Head of caudate nucleus (tissue), 42 donors: ENCODE measurements around the gene SCART1.
"Not testable (repeated sequence)": the region's sequence is repeated elsewhere in the genome, so short reads cannot be mapped to it uniquely, and the experiment has no call there.

Experiments used
- DNase-seq, 42 donors: peaks; one replicate each; pipeline versions ENCODE4 v3.0.0 to v3.0.0-alpha.2; 2020 to 2021; ENCODE audit warnings: mixed read lengths in 7 of 42
- intact Hi-C: fragments of 100-400 bp; cut with DNase I; formaldehyde crosslinking; loops from one replicate; pipeline ENCODE4 v1.15.0; 2022

Gene SCART1

GRCh38 chr10:133489816-133490588 lies 36.3 kb downstream of the SCART1 start:
- intact Hi-C loops = no loop called here
- DNase-seq = no peak

- intact Hi-C loops, DNase-seq: not testable (repeated sequence)
Observed at GRCh38 chr10:133493562-133493961, 39.8 kb downstream of the SCART1 start.

DNA sequence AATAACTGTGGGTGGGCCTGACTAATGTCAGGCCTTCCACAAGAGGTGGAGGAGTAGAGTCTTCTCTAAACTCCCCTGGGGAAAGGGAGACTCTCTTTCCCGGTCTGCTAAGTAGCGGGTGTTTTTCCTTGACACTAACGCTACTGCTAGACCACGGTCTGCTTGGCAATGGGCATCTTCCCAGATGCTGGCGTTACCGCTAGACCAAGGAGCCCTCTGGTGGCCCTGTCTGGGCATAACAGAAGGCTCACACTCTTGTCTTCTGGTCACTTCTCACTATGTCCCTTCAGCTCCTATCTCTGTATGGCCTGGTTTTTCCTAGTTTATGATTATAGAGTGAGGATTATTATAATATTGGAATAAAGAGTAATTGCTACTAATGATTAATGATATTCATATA lies 43.6 kb downstream of the SCART1 start:
- DNase-seq = peak in 5 of 42 donors; percentile 3 to 54 (median 25)
- intact Hi-C loops = not testable (repeated sequence)

DNA sequence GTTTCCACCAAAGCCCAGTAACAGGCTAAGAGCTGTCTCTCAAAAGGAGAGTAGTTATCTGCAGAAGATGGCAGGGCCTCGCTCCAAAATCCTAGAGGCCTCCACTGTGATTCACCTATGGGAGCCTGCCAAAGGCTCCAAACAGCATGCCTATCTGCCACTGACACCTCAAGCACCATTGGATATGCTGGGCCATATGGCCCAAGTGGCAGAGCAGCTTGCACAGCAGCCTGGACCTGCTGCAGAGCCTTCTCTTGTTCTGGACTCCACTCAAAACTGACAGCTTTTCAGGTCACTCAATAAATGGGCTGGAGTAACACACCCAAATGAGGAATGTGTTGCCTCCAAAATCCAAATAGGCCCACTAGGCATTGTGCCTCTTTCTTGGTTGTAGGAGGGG lies 45.4 kb downstream of the SCART1 start:
- DNase-seq, intact Hi-C loops: not testable (repeated sequence)

DNA sequence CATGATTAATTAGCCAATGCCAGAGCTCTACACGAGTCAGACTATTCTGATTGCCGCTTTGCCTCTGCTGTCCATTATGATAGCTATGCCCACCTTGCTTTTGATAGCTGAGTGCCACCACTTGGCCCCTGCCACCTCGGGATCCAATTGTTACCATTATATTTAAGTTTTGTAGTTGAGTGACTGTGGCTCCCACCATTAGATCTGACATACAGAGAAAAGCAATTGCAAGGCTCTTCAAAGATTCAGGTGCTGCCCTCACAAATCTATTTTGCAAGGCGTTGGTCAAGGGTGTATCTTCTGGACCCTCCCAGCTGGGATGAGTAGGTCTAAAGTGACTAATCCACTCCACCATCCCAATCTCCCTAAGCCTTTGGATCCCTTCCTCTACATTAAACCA lies 47.2 kb downstream of the SCART1 start:
- intact Hi-C loops, DNase-seq: not testable (repeated sequence)

GRCh38 chr10:133509700-133510099 lies 56.0 kb downstream of the SCART1 start:
- no peak for DNase-seq
- intact Hi-C loops = no loop called here

- DNase-seq = no peak
- intact Hi-C loops = no loop called here
Observed at GRCh38 chr10:133511408-133511807, 57.7 kb downstream of the SCART1 start.

DNA sequence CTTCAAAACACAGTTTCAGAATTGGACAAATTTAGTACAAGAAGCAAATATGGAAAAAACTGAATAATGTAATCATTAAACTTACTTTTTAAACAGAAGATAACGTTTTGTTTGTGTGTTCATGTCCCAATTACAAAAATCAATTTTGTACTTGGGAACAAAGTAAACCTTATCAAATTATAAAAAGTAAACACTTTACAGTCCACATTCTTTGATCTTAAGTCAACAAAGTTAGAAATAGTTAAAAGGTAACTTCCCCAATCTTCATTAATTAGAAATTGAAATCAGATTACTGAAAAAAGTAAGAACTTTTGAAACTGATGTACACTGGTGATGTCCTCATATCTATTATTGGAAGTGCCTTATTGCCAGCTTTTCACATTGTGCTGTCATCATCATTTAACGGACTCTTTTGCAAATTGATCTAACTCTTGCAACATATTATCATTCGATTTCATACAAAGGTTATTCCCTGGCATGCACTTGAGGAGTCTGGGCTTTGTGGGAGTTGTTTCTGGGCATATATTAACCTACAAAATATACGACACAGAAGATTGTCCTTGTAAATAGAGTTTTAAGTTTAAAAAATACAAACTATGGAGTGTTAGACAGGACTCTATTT lies 58.3 kb downstream of the SCART1 start:
- no peak for DNase-seq
- intact Hi-C loops = no loop called here

DNA sequence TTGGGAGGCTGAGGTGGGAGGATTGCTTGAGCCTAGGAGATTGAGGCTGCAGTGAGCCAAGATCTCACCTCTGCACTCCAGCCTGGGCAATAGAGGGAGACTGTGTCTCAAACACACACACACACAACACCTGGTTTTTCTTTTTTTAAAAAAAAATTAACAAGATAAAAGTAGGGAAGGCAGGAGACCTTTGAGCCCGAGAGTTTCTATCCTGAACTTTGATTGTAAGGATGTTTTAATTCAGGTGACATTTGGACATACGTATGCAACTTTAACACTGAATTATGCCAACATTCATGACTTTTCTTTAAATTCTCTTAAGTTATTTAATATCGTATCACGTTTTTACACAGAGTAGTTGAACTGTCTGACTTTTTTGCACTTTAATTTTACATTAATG lies 61.7 kb downstream of the SCART1 start:
- intact Hi-C loops = no loop called here
- no peak for DNase-seq

GRCh38 chr10:133516057-133516456 lies 62.3 kb downstream of the SCART1 start:
- intact Hi-C loops = no loop called here
- no peak for DNase-seq

GRCh38 chr10:133518517-133518916 lies 64.8 kb downstream of the SCART1 start:
- DNase-seq, intact Hi-C loops: not testable (repeated sequence)
